ENCODE results near the gene GMEB1. TPM values are rescaled to one million over a fixed set of nuclear protein-coding genes. Genes with fewer than 3 reads are reported as not detected.
"Not testable (repeated sequence)": the region's sequence is repeated elsewhere in the genome, so short reads cannot be mapped to it uniquely, and the experiment has no call there.

GMEB1 gene
- total and polyA plus RNA-seq, 10 of the 15 experiments (the other 5 are each of a cell fraction or from before 2014, with no cell fraction given): 4.9 to 17.6 (median 9.4) TPM

DNA sequence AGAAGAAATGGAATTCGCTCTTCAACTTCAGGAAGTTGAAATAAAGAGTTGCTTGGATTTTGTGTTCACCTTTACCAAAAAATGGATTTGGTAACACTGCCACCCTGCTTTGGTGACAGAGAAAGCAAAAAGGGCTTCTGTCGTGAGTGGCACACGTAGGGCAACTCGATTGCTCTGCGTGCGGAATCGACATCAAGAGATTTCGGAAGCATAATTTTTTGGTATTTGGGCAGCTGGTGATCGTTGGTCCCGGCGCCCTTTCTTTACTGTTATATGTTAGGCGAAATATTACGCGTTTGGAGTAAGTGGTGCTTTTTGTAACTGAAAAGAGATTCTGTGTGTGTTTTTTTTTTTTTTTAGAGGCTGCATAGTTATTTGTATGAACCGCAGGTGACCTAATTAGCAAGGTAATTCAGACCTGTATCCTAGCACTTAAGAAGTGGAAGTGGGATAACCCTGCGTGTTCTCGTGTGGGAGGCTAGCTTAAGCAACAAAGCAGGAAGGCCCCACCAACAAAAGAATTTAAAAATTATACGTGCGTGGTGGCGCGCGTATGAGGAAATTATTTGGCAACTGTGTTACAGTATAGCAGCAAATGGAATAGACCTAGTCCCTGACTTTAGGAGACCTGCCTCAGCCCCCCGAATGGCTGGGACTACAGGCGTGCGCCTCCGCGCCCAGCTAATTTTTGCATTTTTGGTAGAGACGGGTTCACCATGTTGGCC lies 19.9 kb upstream of the GMEB1 start, which contains the start of gene RNU11 (continued):
- TF ChIP-seq NFYB (IDR thresholded peaks at IDR 0.05; ENCODE audit: insufficient read depth, low read depth, low read length): no peak
- TF ChIP-seq NFXL1 (IDR thresholded peaks at IDR 0.05; ENCODE audit: borderline replicate concordance): no peak
- TF ChIP-seq SMC3 (IDR thresholded peaks at IDR 0.05; ENCODE audit: borderline replicate concordance, low read length): no peak
- peak; percentile 91 for TF ChIP-seq YY1 (IDR thresholded peaks at IDR 0.05; ENCODE audit: low read depth, low read length)
- TF ChIP-seq MXI1 (IDR thresholded peaks at IDR 0.05; ENCODE audit: low read depth, low read length): peak; percentile 95; the same call in 1 of the 2 replicates
- TF ChIP-seq JUNB (IDR thresholded peaks at IDR 0.05): peak; percentile 88
- peak; percentile 100 for TF ChIP-seq NFIC (IDR thresholded peaks at IDR 0.05; ENCODE audit: low read depth, low read length)
- TF ChIP-seq ESRRA (IDR thresholded peaks at IDR 0.05; ENCODE audit: low read length): peak; percentile 88
- TF ChIP-seq EED (IDR thresholded peaks at IDR 0.05; ENCODE audit: low read depth): peak; percentile 84
- TF ChIP-seq GABPA (IDR thresholded peaks at IDR 0.05; ENCODE audit: low read depth): peak; percentile 73
- peak; percentile 97 for TF ChIP-seq POLR2A (IDR thresholded peaks at IDR 0.05; ENCODE audit: low read depth, low read length)
- TF ChIP-seq RAD51 (IDR thresholded peaks at IDR 0.05): peak; percentile 80

DNA sequence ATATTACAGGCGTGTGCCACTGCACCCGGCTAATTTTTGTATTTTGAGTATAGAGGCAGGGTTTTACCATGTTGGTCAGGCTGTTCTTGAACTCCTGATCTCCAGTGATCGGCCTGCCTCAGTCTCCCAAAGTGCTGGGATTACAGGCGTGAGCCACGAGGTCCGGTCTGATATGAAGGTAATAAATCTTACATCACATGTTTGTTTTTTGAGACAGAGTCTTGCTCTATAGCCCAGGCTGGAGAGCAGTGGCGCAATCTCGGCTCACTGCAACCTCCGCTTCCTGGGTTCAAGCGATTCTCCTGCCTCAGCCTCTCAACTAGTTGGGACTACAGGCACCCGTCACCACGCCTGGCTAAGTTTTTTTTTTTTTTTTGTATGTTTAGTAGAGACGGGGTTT lies 15.5 kb upstream of the GMEB1 start:
- H3K79me2 ChIP-seq (ENCODE audit: control insufficient read depth, insufficient read depth, low read length); H3K36me3 ChIP-seq (ENCODE audit: control insufficient read depth in 2 of 2, insufficient read depth in 2 of 2, low read length in 1 of 2); SMC1A ChIA-PET (ENCODE audit: uncharacterized antibody, unreplicated experiment); H3K4me1 ChIP-seq (ENCODE audit: control insufficient read depth, insufficient read depth, low read length); BruUV-seq (replicated peaks); POLR2A ChIA-PET; H3K4me2 ChIP-seq (ENCODE audit: control insufficient read depth, insufficient read depth); ATAC-seq; in situ Hi-C loops (cut with MboI); H4K20me1 ChIP-seq (ENCODE audit: control insufficient read depth, insufficient read depth); intact Hi-C loops (cut with micrococcal nuclease; ENCODE audit: unreplicated experiment); H3K27me3 ChIP-seq (replicated peaks in 1 of 2; ENCODE audit: control insufficient read depth in 2 of 2, insufficient read depth in 2 of 2, low read length in 1 of 2); H3K9ac ChIP-seq (ENCODE audit: control insufficient read depth, insufficient read depth, low read length); H3K4me3 ChIP-seq; H2AFZ ChIP-seq (ENCODE audit: control insufficient read depth, low read depth, low read length); H3K9me3 ChIP-seq (replicated peaks; ENCODE audit: control insufficient read depth, insufficient read depth, low read length); DNase-seq (ENCODE audit: low read depth, low spot score); H3K27ac ChIP-seq (ENCODE audit: control insufficient read depth, insufficient read depth); CTCF ChIA-PET; FAIRE-seq: not testable (repeated sequence)
- WGBS (ENCODE audit: insufficient coverage, insufficient replicate concordance, low lambda C conversion rate, missing lambda C conversion rate): 72% methylated on average over 13 of the region's 13 CpGs
- RAD21 ChIA-PET (ENCODE audit: unreplicated experiment): interaction anchor here (0.8 kb wide), 1 partner anchor 224 kb away, joined by 3 read pairs; no protein-coding TSS in a partner anchor

All from GM12878 (cell line).